DMS153 (cell line): ENCODE results near the gene SLC49A4.
A peak's percentile ranks its signal among the peaks of the same experiment; 100 is the strongest.

Experiments used
- DNase-seq: peaks from one replicate; lab custom pipeline; 2025; lab: John Stamatoyannopoulos, UW

SLC49A4 gene

DNA sequence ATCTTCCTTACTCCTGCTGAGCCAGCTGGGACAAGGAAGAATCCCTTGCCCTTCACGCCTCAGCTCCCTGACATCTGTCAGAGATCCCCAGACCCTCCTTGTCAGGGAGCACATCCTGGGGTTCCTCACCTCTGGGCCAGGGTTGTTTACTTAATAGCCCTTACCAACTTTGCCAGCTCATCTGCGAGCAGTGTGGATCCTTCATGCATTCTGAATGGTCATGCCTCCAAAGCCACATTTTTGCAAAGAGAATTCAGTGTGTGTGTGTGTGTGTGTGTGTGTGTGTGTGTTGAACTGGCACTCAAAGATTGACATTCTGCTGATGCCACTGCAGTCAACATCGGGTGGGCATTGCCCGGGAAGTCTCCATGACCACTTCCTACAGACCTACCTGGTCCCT lies 112.6 kb downstream of the SLC49A4 start:
- DNase-seq = no peak

DNA sequence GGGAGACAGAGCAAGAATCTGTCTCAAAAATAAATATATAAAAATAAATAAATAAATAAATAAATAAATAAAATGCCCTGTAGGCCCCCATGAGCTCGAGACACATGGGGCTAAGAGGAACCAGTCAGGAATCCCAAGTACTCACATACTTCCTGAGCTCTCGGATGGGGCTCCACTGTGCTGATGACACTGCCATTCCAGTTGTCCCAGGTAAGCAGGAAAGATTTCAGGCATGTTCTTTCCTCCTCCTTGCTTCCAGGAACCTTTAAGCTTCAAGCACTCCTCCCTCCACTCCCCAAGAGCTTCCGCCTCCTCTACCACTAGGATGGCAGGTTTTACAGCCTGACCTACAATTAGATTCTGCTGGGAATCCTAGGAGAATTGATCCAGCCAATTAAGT lies 113.4 kb downstream of the SLC49A4 start:
- DNase-seq = no peak

- DNase-seq = no peak
Measured at GRCh38 chr3:122911901-122912300, 117.0 kb downstream of the SLC49A4 start.

DNA sequence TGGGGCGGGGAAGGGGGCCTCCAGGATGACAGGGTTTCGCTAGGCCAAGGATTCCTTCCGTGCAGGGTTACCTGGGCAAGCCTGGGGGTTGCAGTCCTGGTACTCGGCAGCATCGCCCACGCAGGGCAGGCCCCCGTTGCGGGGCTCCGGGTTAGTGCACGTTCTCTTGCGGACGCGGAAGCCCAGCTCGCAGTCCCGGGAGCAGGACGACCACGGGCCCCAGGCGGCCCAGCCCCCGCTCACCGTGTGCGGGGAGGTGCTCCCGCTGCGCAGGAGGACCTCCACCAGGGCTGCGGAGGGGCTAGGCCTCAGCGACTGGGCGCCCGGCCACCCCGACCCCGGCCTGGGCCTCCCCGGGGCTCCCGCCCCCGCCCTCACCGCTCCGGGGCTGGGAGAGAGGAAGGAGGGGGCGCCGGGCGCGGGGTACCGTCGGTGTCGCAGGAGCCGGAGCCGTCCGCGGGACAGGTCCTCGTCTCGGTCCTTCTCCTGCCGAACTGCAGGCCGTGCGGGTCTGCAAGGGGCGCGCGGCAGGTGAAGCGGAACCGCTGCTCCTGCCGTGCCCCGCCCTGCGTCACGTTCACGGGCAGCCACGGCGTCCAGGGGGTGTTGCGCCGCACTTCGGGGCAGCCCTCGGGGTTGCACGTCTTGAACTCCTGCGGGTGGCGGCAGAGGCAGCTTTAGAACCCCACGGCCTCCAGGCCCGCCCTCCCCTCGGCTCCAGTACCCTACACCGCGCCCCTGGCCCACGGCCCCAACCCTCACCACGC lies 118.1 kb downstream of the SLC49A4 start:
- DNase-seq = no peak

DNA sequence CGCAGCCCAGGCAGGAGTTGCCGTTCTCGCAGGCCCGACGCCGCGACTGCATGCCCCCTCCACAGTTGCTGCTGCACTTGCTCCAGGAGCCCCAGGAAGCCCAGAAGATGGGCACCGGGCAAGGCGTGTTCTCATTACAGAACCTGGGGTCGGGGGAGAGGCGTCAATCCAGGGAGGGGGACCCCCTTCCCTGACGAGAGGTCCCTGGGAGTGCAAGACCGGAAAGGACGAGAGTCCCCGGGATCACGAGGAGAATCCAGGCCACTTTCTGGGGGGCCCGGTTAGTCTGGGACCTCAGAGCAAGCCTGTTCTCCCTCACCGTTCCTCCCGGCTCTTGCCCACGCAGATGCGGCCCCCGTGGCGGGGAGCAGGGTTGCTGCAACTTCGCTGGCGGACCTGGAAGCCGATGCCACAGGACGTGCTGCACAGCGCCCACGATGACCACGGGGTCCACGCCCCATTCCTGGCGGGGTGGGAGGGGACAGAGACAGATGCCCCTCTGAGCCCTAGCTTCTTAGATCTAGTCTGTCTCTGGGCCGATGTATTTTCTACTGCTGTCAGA lies 118.8 kb downstream of the SLC49A4 start:
- no peak for DNase-seq

- DNase-seq = no peak
Measured at GRCh38 chr3:122915300-122916055, 120.6 kb downstream of the SLC49A4 start.

DNA sequence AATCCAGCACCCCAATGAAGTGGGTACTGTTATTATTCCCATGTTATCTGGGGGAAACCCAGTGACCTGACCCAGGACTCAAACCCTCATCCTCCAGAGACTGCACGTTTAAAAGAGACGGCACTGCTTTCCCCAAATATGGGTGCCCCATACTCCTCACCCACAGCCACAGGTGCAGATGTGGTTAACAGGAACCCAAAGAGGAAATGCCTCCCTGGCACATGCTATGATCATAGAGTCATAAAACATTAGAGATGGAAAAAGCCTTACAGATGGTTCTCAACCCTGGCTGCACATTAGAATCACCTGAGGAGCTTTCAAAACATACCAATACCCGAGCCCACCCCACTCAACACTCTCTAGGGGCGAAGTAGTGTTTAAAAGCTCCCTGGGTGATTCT lies 121.2 kb downstream of the SLC49A4 start:
- no peak for DNase-seq

DNA sequence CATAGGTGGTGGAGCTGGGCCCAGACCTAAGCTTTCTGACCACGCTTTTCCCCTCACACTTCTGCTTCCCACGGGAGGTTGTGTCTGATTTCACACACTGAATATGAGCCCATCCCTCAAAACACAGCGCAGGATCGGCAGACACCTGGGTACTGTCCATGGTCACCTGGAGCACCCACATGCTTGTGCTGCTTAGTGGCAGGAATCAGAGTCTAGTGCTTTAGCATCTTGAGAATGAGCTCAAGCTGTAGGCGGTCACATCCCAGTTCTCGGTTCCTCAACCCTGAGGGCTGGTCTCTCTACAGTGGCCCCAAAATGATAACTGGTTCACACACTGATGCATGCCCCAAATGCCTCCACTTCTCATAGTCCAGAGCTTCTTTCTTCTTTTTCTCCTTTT lies 121.7 kb downstream of the SLC49A4 start:
- no peak for DNase-seq

DNA sequence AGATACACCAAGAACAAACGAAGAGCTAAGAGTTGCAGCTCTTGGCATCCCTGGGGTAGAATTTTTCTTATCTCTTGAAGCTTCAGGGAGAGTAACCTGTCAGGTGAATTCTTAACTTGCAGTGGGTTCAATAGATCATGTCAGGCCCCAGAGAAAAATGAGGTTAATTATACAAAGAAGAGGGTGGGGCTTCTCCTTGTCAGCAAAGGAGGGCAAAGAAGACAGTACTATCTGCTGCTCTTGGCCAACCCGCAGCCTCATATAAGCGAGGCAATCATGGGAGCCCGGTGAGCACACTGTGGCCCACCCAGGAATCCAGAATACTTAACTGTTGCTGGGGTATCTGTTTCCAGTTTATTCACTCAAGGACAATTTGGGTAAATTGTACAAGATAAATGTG lies 122.5 kb downstream of the SLC49A4 start:
- DNase-seq = no peak

- no peak for DNase-seq
Measured at GRCh38 chr3:122918576-122919290, 123.9 kb downstream of the SLC49A4 start.

GRCh38 chr3:122919291-122919610 lies 124.4 kb downstream of the SLC49A4 start:
- no peak for DNase-seq

DNA sequence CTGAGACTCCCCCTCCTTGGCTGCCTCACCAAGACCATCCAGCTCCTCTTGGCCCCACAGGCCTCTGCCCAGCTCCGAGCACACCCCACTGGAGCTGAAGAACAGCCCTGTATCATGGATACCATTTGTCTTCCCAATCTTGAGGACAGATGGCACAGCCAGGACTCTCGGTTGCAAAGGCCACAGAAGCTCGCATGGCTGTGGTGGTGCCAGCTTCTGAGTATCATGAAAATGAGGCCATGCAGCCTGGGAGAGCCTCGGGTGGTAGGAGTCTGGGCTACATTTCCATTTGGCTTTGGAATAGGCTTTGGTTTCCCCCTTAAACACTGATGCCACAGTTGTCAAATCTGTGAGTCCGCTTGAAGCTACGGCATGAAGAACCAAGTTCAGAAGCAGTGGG lies 126.1 kb downstream of the SLC49A4 start:
- DNase-seq = no peak

DNA sequence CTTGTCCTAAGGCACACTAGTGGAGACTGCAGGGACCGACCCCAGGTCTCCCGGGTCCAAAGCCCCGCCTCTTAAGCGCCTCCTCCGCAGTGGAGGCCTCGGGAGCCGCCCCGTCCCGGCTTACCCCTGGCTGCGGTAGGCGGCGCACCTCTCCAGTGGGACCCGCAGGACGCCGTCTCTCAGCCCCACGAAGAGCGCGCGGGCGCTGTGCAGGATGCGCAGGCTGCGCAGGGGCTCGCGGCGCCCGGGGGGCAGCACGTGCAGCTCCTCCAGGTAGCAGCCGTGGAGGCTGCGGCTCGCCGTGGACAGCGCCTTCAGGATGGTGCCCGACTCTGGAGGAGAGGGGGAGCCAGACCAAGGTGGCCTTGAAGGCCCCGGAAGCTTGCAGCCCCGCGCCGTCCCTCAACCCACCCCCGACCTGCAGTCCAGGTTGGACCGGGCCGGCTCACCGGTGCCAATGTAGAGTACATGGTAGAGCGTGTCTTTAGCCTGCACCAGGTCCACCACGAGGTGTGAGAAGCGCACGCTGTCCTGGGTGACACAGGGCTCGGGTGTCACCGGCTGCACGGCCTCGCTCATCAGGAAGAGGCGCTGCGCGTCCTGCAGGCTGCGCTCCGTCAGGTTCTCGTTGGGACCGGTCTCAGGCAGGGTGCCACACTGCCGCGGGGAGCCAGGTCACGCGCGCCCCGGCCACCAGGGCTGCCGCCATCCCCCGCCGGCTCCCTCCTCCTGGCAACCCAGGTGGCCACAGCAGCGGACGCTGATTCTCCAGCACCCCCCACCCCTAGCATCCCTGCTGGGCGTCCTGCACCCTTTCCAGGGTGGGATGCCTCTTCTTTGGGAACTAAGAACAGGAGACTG lies 127.2 kb downstream of the SLC49A4 start:
- peak; percentile 26 for DNase-seq

DNA sequence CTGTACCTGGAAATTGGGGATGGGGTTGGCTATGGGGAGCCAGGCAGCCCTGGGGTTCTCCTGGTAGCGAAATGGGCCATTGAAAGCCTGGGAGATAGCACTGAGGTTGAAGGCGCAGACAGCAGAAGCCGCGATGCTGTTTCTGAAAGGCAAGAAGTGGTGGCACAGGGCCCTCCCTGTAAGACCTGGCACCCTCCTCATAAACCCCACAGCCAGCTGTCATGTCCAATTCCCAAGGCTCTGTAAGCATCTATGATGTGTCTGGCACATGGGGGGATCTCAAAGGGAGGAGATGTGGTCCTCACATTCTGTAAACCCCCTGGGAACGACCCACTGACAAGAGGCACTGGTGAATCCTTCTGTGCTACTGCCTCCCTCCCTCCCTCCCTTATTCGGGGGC lies 128.7 kb downstream of the SLC49A4 start:
- DNase-seq = no peak

DNA sequence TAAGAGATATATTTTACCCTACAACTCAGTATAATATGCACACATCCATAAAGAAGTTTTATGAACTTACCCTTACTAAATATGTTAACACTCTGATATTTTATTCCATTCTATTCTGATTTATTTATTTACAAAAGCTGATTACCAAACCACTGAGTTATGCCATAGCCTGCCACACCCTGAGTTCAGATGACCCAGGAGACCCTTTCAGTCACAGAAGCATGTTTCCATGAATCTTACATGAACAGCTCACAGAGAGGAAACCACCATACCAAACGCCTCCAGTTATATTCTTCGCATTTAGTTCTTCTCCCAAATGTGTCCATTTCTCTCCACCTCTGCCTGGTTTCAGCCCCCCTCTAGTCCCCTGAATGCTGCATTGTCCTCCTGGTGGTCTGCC lies 129.2 kb downstream of the SLC49A4 start:
- DNase-seq = no peak

DNA sequence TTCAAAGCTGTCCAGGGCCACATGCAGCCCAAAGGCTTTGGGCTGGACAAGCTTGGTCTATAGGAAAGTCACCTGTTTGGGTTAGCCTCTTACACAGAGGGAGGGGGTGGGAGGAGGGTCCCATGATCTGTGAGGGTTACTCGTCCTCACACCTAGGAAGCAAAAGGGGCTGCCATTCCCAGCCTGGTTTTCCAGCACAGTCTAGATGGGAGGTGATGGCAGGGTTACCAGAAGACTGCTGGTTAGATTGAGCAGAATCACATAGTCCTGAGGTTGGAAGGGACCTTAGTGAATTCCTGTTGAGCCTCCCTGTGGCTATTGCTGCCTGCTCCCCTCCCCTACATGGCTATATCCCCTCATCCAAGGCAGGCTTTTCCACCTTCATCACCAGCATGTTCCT lies 130.9 kb downstream of the SLC49A4 start:
- no peak for DNase-seq

- DNase-seq = no peak
Measured at GRCh38 chr3:122926322-122926721, 131.5 kb downstream of the SLC49A4 start.

GRCh38 chr3:122926811-122927210 lies 131.9 kb downstream of the SLC49A4 start:
- no peak for DNase-seq

DNA sequence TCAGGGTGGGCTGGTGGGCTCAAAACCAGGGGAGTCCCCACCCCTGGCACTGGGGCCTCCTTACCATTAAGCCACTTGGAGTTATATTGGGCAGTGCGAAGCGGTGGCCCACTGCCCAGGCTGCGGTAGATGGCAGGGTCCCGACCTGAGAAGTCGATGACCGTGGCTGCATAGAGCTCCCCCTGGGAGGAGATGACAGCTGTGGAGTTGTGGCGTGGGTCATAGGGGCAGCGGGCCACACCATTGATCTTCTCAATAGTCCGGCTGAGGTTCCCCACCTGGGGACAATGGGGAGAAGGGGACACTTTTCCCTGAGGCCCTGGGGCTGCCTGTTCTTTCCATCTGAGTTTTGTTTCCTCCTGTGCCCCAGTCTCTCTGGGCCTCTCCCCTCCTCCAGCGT lies 132.9 kb downstream of the SLC49A4 start:
- no peak for DNase-seq

DNA sequence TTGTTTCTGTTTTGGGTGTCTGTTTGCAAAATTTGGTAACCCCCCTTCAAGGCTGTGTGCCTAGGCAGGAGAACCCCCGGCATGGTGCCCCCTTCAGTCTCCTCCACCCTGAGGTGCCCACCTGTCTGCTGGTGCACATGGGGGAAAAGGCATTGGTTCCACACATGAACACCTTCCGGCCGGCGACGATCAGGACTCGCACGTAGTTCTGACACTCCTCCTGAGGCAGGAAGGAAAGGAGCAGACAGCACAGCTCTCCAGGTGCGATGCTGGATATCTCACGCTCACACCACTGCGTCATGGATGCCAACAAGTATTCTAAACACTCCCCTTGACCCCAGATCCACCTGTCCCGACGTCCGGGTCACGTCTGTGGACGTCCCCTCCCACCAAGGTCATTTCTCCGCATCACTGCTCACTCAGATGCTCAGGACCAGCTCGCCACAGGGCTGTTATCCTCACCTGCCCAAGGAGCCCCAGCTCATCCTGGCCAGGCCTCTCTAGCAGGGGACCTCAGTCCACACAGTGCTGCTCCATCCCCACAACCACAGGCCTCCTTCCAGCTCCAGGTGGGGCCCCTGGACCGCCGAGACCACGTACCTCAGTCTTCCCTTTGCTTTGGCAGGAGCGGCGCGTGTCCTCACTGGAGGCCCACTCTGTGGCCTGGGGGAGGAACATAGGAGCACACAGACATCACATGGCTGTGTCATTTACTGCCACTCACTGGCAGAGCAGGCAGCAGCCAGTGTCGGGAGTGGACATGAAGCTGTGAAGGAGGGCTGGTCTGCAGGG lies 133.7 kb downstream of the SLC49A4 start:
- DNase-seq = no peak
